HT1080 (cell line): ENCODE results near the gene LRATD1. TPM values are rescaled to one million over a fixed set of nuclear protein-coding genes. Genes with fewer than 3 reads are reported as not detected.
A peak's percentile ranks its signal among the peaks of the same experiment; 100 is the strongest.

Experiments used
- DNase-seq: peaks from one replicate; pipeline ENCODE4 v3.0.0-alpha.2; 2015; ENCODE audit warnings: low read depth
- total RNA-seq: library from RNA; depleted of rRNA; stranded (reverse); fragments of >200 nt; shearing (Covaris generic); gene quantifications from 2 replicates; pipeline ENCODE4 v1.2.3, GENCODE V29; 2014

LRATD1 gene
- total RNA-seq, 1 experiment from 2014 or later, result 11.1 TPM

- no peak for DNase-seq
Observed at GRCh38 chr2:14633061-14633460, 544 bp downstream of the LRATD1 start.

DNA sequence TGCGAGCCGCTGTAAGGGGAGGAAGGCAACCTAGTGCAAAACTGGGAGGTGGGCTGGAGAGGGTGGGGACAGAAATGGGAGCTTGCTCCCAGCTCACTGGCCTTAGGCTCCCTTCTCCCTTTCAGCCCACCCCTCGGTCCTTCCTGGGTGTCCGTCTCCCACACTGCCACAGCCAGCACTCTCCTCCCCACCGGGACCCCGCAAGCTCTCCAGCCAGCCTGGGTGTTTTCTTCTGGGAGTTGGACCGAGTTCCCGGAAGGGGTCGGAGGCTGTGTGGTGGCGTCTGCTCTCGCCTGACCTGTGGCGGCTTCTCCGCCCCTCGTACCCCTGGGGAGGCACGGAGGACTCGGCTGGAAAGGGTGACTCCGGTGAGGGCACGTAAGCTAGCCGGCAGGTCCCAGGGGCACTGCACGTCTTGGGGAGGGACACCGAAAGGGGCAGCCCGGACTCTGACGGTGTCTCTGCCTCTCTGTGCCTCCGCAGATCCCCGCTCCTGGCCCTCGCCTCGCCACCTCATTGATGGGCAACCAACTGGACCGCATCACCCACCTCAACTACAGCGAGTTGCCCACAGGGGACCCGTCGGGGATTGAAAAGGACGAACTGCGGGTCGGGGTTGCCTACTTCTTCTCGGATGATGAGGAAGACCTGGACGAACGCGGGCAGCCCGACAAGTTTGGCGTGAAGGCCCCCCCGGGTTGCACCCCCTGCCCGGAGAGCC is 1.1 kb downstream of the LRATD1 start:
- DNase-seq, result no peak

GRCh38 chr2:14634182-14634488 is 1.6 kb downstream of the LRATD1 start:
- no peak for DNase-seq

DNA sequence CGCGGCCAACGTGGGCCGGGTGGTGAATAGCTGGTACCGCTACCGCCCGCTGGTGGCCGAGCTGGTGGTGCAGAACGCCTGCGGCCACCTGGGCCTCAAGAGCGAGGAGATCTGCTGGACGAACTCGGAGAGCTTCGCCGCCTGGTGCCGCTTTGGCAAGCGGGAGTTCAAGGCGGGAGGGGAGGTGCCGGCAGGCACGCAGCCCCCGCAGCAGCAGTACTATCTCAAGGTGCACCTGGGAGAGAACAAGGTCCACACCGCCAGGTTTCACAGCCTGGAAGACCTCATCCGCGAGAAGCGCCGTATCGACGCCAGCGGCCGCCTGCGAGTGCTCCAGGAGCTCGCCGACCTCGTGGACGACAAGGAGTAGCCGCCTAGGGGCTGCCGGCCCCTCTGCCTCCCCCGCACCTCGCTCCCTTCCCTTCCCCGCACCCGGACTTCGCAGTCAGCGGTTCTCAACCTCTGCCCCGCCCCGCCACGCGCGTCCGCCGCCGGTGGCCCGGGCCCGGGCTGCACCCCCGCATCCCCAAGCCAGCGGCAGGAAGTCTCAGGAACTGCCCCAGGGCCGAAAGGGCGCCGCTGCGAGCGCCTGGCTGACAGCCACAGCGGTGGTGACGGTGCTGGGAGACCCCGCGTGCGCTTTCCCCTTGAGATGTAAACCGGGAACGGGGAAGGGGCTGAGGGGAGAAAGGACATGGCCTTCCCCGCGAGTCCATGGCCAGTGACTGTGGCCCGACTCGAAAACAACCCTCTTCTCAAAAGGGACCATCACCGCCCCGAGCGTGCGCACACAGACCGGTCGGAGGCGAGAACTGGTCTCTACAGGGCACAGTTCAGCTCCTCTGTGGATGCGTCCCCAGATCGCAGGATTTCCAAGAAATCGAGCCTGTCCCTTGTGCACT is 2.2 kb downstream of the LRATD1 start:
- peak; percentile 74 for DNase-seq

- DNase-seq, result peak; percentile 60
Observed at GRCh38 chr2:14635391-14635871, 2.9 kb downstream of the LRATD1 start.

DNA sequence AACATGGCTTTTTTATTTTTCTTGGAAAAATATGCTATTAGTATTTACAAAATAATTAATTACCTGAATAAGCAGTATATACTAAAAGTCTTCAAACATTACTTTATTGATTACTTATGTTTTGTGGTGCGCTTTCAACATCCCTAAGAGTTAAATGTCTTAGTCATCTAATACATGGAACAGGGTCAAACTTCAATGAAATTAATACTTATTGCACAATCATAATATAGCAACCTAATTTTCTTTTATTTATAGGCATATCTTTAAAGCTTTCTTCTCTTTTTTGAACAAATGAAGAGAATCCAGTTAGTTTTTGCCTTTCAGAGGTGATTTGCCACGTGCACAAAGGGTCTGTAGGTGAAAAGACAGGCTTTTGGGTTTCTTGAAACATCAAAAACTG is 6.0 kb downstream of the LRATD1 start:
- DNase-seq, result no peak

GRCh38 chr2:14641116-14641515 is 8.6 kb downstream of the LRATD1 start:
- DNase-seq, result no peak

DNA sequence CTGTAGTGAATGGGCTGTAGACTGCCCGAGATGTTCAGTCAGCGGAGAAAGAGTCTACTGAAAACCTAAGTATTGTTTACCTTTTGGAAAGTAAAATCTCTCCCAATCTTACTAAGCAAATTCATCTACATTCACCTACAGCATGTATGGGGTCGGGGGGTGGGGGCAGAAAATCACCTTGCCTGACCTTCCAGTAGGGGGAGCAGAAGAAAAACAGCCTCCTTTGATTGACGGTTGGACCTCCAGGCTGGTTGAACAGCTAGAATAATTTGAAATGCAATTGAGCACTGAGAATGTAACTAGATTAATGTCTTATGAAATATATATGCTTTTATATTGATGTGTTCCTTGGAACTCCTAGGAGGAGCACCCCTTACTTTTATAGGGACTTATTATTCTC is 10.0 kb downstream of the LRATD1 start:
- no peak for DNase-seq

- DNase-seq, result no peak
Observed at GRCh38 chr2:14647714-14648113, 15.2 kb downstream of the LRATD1 start.

- DNase-seq, result no peak
Observed at GRCh38 chr2:14650066-14650465, 17.5 kb downstream of the LRATD1 start.

DNA sequence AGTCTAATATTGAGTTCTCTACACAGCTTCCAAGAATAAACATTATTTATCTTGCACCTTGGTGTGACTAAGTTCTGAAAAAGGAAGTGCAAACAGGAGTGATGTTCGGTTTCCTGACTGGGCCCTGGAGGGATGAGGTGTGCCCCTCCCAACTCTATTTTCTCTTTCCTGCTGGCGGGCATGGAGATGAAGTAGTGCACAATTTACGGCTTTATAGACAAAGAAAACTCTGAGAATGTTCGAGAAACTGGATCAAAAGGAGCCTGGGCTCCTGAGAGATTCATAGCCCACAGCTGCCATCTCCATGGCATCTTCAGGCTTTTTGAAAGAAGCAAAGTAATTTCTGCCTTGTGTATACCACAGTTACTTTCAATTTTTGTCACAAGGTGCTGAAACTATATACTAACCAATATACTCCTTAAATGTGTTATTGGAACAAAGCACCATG is 22.3 kb downstream of the LRATD1 start:
- DNase-seq, result no peak

GRCh38 chr2:14656146-14656545 is 23.6 kb downstream of the LRATD1 start:
- DNase-seq, result no peak

DNA sequence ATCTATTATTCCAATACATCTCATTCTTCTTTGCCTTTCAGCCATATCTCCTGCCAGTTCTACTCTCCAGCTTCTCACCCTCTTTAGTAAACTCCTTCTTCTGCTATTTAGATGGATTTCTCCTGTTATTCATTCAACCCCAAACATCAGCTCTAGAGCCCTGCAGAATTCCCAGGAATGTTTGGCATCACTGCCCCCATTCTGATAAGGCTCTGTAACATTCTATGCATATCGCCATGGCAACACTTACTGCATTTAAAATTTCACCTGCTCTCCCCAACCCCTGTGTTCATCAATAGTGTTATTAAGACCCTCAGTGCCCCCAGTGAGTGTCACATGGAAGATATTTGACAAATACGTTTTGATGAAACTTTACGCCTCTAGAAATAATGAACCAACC is 28.6 kb downstream of the LRATD1 start:
- no peak for DNase-seq

DNA sequence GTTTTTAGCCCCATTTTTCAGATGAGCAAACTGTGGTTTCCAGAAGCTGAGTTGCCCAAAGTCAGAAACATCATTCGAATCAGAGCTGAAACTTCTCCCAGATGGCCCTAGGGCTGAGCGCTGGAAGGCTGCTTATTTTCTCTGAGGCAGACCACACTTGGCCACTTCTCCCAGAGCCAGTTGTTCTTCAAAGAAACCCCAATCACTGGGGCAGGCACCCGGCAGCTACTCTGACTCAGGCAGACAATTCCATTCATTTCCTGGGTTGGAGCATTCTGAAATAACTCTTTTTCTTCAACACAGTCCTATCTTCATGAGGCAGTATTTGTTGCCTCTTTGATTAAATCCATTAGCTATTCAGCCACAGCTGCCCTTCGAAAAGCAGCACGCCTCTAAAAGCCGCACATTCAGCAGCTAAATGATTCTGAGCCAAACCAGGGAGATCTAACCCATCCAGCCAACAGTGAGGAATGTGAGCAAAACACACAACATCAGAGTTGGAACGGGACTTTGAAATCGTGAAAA is 40.9 kb downstream of the LRATD1 start:
- DNase-seq, result peak; percentile 20

GRCh38 chr2:14675489-14675888 is 43.0 kb downstream of the LRATD1 start:
- no peak for DNase-seq

DNA sequence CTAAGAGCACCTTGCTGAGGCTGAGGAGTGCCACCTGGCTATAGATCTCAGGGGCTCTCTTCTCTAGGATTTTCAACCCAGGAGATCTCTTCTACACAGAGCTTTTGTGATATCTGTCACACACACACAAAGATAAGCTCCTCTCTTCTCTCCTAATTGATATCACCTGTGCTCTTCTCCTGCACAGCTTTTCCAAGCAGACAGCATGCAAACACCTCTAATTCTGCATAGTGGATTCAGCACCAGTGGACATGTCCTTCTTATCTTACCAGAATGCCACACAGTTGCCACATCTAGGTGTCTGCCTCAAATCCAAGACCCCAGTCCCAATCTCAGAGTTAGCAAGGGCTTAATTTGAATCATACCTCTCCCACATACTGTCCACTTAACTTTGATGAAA is 43.9 kb downstream of the LRATD1 start:
- no peak for DNase-seq

- DNase-seq, result no peak
Observed at GRCh38 chr2:14677039-14677438, 44.5 kb downstream of the LRATD1 start.

DNA sequence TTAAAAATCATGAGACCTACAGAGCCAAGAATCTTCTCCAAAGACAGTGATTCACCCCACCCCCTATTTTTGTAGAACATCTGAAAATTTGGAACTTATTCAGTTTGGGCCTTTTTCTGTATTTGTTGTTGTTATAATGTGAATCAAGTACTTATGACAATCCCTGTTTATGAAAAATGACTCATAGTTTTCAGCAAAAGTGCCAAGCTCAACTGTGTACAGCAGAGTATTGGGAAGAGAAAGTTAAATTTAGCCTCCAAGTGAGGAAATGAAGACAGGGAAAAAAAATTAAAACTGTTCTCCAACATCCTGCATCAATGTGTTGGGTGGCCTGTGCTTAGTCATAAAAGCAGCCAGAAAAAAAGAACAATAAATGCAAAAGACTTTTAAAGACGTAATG is 46.2 kb downstream of the LRATD1 start:
- peak; percentile 24 for DNase-seq

GRCh38 chr2:14681608-14682007 is 49.1 kb downstream of the LRATD1 start:
- DNase-seq, result no peak
